ENCODE measurements around the gene PTPRK.

GRCh38 chr6:128284128-128284527 lies 236.3 kb downstream of the PTPRK start:
- TF ChIP-seq ZNF644 (tag; IDR thresholded peaks at IDR 0.05; ENCODE audit: low read depth) = no peak
- no peak for TF ChIP-seq EP300 (IDR thresholded peaks at IDR 0.05; ENCODE audit: low read length)
- TF ChIP-seq, protein P1, sequence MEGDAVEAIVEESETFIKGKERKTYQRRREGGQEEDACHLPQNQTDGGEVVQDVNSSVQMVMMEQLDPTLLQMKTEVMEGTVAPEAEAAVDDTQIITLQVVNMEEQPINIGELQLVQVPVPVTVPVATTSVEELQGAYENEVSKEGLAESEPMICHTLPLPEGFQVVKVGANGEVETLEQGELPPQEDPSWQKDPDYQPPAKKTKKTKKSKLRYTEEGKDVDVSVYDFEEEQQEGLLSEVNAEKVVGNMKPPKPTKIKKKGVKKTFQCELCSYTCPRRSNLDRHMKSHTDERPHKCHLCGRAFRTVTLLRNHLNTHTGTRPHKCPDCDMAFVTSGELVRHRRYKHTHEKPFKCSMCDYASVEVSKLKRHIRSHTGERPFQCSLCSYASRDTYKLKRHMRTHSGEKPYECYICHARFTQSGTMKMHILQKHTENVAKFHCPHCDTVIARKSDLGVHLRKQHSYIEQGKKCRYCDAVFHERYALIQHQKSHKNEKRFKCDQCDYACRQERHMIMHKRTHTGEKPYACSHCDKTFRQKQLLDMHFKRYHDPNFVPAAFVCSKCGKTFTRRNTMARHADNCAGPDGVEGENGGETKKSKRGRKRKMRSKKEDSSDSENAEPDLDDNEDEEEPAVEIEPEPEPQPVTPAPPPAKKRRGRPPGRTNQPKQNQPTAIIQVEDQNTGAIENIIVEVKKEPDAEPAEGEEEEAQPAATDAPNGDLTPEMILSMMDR (IDR thresholded peaks at IDR 0.05 in 2 of 3, conservative IDR thresholded peaks at IDR 0.05 in 1 of 3; ENCODE audit: insufficient read depth in 2 of 3, low read depth in 1 of 3, low read length in 3 of 3) = no peak
- no peak for TF ChIP-seq TBP (optimal IDR thresholded peaks at IDR 0.05; ENCODE audit: low read depth, low read length)
- TF ChIP-seq ZNF707 (CRISPR knock-in tag; conservative IDR thresholded peaks at IDR 0.05) = no peak
- TF ChIP-seq HMG20B (CRISPR knock-in tag; IDR thresholded peaks at IDR 0.05) = no peak
- TF ChIP-seq STAT5B (CRISPR knock-in tag; IDR thresholded peaks at IDR 0.05) = no peak
- no peak for TF ChIP-seq SP2 (IDR thresholded peaks at IDR 0.05; ENCODE audit: extremely low read depth, low read depth, low read length, poor library complexity, severe bottlenecking)
- TF ChIP-seq SMC3 (conservative IDR thresholded peaks at IDR 0.05; ENCODE audit: insufficient read depth, low read depth, low read length) = no peak
- no peak for TF ChIP-seq POLR2A (conservative IDR thresholded peaks at IDR 0.05)
- TF ChIP-seq FIP1L1 (IDR thresholded peaks at IDR 0.05; ENCODE audit: low read depth, low read length, poor library complexity, severe bottlenecking) = no peak

All from K562 (cell line).